ENCODE measurements around the gene RPEL1.
"Not testable (repeated sequence)": the region's sequence is repeated elsewhere in the genome, so short reads cannot be mapped to it uniquely, and the experiment has no call there.

Gene RPEL1

DNA sequence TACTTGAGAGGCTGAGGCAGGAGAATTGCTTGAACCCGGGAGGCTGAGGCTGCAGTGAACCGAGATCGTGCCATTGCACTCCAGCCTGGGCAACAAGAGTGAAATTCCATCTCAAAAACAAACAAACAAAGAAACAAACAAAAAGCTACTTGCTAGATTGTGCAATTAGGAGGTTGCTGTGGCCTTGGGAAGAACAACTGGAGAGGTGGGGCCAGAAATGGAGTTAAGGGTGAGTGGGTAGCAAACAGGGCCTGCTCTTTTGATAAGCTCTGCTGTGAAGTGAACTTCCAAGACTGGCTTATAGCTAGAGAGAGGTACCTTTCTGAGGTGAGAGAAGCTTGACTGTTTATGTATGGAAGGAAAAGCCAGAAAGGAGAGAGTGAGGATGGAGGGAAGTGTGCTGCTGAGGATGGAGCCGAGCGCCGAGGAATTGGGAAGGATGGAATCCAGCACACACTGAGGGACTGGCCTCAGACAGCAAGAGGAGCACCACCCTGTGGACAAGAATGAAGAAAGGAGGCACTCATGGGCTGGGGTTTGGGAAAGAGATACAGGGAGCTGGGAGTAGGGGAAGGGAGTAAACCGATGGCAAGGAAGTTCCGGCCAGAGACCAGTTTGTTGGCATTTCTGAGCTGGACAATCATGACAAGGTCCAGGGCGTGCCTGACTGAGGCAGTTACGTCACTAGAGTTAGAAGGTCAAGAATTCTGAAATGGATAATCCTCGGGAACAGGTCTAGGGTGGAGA lies 7.0 kb upstream of the RPEL1 start:
- DNase-seq = peak; percentile 74

DNA sequence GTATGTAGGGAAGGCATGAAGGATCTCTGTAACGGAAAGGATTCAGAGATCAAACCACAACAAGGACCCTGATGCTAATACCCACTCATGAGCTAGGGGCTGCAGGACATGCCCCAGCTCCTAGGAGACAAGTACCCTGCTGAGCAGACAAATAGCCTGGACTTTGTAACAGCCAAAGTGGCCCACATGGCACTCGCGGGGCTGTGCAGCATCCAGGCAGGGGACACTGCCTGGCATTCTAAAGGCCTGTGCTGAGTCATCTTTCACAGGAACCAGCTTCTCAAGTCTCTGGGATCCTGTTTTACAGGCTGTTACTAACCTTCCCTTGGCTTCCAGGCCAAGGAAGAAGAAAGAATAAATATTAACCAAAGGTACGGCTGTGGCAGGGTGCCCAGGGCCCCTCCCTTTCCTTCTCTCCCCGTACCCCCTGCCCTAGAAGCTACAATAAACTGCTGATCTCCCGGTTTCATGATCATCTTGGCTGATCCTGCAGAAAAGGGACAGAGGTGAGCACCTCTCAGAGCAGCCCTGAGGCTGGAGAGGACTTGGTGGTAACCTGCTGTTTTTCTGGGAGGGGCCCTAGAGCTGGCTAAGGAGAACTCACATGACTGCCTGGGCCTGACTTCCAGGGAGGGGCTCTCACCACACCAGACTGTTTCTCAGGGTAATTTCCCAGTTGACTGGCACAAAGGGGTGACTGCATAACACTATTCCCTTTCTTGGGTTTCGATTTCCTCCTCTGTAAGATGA lies 4.2 kb upstream of the RPEL1 start:
- peak; percentile 56 for DNase-seq

DNA sequence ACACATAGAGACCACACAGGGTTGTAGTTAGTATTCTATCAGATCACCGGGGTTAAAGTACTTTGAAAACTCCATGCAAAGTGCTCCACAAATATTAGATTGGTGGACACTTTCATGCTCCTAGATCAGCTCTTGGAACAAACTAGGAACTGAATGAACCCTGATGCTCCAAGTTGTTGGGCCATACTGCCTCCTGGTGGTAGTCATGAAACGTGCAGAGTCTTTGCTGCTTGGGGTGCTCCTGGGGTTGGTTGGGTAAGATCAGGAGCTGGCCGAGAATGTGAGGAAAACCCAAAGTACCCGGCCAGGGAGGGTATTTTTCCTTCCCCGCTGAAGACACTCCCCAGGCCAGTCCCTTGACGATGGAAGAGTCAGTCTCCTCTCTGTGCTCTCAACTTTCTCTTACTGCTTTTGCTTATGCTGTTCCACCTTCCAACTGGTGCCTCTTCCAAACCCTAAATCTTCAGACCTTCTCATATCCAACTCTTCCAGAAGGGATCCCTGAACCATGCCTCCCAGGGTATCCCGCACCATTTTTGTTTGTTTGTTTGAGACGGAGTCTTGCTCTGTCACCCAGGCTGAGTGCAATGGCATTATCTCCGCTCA lies 918 bp upstream of the RPEL1 start:
- DNase-seq = peak; percentile 80

DNA sequence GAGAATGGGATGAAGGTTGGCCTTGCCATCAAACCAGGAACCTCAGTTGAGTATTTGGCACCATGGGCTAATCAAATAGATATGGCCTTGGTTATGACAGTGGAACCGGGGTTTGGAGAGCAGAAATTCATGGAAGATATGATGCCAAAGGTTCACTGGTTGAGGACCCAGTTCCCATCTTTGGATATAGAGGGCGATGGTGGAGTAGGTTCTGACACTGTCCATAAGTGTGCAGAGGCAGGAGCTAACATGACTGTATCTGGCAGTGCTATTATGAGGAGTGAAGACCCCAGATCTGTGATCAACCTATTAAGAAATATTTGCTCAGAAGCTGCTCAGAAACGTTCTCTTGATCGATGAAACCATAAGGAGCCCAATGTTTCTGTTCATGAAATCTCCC lies 637 bp downstream of the RPEL1 start:
- no peak for DNase-seq

DNA sequence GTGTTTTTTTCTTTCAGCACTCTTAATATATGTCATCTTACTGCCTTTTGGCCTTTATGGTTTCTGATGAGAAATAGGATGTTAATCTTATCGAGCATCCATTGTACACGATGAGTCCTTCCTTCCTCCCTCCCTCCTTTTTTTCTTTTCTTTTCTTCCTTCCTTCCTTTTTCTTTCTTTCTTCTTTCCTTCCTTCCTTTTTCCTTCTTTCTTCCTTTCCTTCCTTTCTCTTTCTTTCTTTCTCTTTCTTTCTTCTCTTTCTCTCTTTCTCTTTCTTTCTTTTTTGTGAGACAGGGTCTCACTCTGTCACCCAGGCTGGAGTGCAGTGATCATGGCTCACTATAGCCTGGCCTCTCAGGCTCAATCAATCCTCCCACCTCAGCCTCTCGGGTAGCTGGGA lies 8.4 kb downstream of the RPEL1 start:
- no peak for DNase-seq

DNA sequence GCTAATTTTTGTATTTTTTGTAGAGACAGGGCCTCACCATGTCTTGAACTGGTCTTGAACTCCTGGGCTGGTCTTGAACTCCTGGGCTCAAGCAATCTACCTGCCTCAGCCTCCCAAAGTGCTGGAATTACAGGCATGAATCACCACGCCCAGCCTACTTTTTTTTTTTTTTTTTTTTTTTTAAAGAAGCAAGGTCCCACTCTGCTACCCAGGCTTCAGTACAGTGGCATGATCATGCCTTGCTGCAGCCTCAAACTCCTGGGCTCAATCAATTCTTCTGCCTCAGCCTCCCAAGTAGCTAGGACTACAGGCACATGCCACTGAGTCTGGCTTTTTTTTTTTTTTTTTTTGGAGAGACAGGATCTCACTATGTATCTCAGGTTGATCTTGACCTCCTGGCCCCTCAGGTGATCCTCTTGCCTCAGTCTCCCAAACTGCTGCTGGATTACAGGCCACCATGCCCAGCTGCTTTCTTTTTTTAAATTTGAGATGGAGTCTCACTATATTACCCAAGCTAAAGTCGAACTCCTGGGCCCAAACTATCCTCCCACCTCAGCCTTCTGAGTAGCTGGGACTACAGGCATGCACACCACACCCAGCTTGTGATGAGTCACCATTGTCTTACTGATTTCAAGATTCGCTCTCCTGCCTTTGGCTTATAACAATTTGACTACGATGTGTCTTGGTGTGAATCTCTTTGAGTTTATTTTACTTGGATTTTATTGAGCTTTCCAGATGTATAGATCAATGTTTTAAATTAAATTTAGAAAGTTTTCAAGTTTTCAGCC lies 9.0 kb downstream of the RPEL1 start:
- peak; percentile 56 for DNase-seq

DNA sequence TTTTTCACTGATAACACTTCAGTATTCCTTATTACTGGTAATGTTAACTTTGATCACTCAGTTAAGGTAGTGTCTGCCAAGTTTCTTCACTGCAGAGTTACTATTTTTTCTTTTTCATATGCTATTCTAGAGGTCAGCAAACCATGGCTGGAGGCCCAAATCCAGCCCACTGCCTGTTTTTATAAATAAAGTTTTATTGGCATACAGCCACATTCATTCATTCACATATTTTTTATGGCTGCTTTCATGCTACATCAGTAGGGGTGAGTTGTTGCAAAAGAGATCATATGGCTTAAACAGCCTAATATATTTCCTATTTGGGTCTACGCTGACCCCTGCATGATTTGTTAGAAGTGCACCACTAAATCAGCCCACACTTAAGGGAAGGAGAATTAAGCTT lies 10.9 kb downstream of the RPEL1 start:
- DNase-seq = no peak

DNA sequence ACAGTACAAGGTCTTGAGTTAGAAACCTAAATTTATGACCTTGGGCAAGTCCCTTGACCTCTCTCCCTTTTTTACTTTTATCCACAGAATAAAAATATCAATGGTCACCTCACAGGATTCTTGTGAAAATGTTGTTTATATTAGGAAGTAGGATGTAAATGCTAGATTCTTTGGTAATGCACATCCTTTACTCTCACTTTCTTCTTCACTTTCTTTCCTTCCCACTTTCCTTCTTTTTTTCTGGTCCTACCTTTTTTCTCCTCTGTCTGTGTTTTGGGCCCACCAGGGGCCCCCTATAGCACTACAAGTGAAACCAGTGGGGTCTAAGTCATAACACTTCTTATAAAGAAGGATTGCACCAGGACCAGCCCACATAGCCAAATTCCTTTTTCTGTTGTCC lies 12.1 kb downstream of the RPEL1 start:
- no peak for DNase-seq

DNA sequence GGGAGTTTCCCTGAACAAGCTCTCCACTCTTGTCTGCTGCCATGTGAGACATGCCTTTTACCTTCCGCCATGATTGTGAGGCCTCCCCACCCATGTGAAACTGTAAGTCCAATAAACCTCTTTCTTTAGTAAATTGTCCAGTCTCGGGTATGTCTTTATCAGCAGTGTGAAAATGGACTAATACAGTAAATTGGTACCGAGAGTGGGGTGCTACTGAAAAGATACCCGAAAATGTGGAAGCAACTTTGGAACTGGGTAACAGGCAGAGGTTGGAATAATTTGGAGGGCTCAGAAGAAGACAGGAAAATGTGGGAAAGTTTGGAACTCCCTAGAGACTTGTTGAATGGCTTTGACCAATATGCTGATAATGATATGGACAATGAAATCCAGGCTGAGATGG lies 13.2 kb downstream of the RPEL1 start:
- DNase-seq = not testable (repeated sequence)

DNA sequence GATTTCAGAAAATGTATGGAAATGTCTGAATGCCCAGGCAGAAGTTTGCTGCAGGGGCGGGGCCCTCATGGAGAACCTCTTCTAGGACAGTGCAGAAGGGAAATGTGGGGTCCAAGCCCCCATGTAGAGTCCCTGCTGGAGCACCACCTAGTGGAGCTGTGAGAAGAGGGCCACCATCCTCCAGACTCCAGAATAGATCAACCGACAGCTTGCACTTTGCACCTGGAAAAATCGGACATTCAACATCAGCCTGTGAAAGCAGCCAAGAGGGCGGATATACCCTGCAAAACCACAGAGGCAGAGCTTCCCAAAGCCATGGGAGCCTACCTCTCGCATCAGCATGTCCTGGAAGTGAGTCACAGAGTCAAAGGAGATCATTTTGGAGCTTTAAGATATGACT lies 14.3 kb downstream of the RPEL1 start:
- DNase-seq = no peak

DNA sequence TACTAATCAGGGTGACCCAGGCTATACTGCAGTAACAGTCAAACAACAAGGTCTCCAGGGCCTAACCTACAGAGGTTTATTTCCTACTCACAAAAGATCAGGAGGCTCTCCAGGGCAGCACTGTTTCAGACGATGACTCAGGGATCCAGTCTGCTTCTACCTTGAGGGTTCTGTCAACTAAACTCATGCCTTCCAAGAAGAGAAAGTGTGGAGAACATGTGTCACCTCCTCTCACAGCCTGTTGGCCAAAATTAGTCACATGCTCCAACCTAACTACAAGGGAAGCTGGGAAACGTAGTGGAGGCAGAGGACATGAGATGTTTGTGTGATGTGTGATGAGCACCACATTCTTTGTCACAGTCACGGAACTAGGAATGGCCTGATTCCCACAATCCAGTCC lies 16.5 kb downstream of the RPEL1 start:
- DNase-seq = no peak

DNA sequence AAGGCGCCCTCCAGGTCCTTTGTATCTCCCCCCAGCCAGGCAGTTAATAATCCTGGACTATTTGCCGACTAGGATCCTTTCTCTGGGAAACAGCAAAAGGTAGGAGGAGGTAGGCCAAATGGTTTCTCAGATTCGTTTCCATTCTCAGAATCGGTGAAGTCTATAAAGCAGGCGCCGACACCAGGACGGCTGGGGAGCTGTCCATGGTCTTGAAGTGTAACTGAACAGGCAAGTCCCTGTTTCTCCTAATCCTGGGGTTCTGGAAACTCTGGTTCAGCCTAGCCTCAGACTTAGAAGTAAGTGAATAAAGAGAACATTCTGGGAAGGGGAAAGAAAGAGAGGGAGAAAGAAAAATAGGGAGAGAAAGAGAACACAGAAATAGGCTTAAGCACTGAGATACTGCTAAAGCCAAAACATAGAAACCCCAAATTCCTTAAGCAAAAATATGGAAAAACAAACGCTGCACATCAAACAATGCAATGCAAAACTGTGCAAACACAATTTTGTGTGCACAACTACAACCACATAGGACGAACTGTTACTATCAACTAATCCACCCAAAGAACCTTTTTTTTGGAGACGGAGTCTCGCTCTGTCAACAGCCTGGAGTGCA lies 20.1 kb downstream of the RPEL1 start:
- peak; percentile 59 for DNase-seq

DNA sequence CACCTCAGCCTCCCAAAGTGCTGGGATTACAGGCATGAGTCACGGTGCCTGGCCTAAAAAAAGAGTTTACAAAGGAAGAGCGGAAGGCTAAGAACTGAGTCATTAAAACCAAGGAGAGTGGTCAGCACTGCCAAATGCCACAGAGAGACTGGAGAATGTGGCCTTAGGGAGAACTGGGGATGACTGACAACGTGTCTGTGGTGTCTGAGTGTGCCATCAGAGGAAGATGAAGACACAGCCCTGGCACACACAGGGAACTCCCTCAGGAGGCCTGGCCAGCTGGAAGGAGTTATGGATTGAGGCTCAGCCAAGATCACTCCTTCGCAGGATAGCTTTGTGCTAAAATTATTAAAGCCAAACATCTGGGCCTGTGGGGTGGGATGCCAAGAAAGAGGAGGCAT lies 27.4 kb downstream of the RPEL1 start:
- peak; percentile 100 for DNase-seq

DNA sequence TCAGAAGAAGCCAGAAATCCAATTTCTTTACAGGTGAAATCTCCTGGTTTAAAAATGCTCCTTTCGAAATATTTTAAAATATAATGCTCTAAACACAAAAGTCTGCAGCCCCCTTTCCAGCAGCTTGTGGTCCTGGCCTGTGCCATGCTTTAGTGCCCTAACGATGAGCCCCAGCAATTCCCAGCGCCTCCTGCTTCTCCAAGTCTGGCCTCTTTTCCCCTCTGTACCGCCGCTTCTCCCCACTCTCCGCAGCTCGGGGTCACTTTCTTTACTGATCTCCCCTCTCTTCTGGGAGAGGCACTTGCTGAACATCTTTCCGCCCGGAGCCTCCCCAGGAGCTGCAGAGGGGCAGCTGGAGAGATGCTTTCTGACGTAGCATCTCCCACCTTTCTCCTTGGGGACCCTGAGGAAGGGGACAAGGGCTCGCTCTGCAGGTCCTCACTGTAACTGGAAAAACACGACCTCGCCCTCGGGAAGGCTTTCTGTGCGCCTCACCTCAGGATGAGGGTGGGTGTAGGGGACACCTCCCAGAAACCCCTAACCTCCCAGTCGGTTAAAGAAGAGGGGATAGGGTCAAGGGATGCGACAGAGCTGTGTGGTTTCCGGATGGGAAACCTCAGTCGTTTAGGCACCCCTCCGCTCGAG lies 30.7 kb downstream of the RPEL1 start:
- DNase-seq = no peak

DNA sequence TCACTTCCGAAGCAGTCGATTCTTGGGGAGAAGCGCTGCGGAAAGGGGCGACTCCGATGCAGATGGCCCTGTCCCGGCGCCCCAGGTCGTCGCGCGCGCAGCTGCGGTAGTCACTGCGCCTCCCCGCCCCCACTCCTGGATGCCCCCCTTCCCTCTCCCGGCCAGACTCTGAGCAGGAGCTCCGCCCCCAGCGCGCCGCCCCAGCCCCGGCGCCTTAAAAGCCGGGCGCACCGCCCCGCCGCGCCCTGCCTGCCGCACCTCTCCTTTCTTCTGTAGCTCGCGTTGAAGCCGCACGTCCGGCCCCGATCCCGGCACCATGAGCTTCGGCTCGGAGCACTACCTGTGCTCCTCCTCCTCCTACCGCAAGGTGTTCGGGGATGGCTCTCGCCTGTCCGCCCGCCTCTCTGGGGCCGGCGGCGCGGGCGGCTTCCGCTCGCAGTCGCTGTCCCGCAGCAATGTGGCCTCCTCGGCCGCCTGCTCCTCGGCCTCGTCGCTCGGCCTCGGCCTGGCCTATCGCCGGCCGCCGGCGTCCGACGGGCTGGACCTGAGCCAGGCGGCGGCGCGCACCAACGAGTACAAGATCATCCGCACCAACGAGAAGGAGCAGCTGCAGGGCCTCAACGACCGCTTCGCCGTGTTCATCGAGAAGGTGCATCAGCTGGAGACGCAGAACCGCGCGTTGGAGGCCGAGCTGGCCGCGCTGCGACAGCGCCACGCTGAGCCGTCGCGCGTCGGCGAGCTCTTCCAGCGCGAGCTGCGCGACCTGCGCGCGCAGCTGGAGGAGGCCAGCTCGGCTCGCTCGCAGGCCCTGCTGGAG lies 31.4 kb downstream of the RPEL1 start, which contains the start of gene INA:
INA (plus strand) TSS at position 243 of the 817 bp plus-strand sequence; CDS start at position 317, 74 bp downstream.
- peak; percentile 40 for DNase-seq

DNA sequence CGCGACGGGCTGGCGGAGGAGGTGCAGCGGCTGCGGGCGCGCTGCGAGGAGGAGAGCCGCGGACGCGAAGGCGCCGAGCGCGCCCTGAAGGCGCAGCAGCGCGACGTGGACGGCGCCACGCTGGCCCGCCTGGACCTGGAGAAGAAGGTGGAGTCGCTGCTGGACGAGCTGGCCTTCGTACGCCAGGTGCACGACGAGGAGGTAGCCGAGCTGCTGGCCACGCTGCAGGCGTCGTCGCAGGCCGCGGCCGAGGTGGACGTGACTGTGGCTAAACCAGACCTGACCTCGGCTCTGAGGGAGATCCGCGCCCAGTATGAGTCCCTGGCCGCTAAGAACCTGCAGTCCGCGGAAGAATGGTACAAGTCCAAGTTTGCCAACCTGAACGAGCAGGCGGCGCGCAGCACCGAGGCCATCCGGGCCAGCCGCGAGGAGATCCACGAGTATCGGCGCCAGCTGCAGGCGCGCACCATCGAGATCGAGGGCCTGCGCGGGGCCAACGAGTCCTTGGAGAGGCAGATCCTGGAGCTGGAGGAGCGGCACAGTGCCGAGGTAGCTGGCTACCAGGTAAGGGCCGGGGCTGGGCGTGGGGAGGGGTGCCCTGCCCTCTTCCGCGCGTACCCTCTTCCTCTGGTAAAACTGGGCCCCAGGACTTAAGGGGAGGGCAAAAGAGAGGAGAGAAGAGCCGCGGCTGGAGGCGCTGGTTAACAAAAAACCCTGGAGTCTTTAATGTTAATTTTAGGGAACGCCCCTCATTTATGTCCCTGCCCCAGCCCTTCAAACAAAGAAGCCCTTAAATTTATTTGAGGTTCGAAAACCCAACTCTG lies 32.2 kb downstream of the RPEL1 start:
- DNase-seq = no peak

DNA sequence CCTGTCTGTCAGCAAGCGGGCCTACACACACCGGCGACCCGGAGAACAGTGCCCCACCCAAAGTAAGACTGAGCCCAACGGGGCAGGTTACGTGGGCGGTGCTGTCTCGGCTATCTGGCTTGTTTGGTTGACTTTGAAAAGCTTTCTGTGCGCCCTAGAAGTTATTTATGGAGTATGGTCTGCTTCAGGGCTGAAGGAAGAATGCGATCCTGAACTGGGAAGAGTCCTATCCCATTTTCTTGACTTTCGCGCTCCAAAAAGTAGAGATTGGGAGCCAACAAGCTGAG lies 32.8 kb downstream of the RPEL1 start:
- DNase-seq = no peak

DNA sequence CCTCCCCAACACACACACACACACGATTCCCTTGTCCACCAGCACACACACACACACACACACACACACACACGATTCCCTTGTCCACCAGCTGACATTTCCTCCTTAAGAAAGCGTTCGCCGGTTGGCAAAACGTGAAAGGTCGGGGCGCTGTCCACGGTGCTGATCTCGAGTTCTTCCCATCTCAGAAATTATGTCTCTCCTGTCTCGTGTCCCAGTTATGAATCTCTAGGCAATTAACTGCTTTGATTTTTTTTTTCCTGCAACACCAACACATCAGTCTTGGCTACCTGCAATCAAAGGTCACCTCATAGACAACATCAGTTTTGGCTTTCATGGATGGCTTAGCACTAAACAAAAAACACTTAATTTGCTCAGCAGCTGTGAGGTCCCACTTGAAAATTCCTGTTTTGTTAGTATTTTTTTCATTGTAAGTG lies 33.2 kb downstream of the RPEL1 start:
- peak; percentile 28 for DNase-seq

DNA sequence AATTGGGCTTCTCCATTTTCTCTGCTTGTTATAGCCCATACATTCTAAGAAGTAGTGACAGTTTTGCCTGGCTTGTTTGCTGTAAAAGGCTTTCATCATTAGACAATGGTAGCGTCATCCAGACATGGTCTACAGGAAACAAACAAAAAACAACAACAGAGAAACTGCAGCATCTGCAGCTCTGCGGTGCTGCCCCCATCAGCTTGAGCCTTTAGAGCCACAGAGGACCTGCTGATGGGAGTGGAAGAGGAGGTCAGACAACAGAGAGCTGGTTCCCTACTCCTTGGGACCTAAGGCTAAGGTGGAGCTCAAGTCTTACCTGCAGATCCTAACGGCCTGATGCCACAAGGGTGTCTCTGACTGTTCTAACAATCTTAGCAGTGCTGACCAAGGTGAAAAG lies 34.3 kb downstream of the RPEL1 start:
- no peak for DNase-seq

DNA sequence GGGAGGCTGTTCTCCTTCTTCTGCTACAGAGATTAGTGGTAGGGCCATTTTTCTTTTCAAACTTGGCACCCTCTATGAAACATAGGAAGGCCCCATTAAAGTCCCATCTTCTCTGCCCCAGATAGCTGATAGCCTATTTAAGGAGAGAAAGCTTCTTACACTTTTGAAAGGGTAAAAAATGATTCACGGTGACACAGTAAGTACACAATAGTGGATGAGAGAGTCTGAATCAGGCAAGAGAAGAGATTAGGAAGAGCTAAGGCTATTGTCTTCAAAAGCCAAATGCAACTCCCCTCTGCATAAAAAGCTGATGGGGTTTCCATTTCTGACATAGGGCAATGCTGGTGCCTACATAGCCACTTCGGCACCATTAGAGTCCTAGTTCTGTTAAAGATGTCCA lies 34.8 kb downstream of the RPEL1 start:
- no peak for DNase-seq

DNA sequence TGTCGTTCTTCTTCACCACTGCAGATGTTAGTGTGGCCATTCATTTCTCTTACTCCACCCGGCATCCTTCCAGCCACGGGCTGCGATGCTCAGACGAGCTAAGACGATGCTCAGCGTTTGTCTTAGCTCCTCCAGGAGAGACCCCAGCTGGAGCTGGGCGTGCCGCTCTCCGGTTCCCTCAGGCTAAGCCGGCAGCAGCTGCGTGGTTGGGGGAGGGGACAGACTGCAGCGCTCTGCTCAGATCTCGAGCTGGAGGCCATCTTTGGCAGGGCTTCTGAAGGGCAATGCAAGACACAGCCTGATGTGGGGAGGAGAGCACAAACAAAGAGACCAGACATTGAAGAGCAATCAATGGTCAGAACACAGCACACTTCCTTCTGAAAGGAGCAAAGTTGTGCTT lies 36.1 kb downstream of the RPEL1 start:
- peak; percentile 19 for DNase-seq
